ENCODE results near the gene LDLRAD2. TPM values are rescaled to one million over a fixed set of nuclear protein-coding genes. Genes with fewer than 3 reads are reported as not detected.

Gene LDLRAD2
- total RNA-seq, 1 experiment from 2014 or later = not detected

DNA sequence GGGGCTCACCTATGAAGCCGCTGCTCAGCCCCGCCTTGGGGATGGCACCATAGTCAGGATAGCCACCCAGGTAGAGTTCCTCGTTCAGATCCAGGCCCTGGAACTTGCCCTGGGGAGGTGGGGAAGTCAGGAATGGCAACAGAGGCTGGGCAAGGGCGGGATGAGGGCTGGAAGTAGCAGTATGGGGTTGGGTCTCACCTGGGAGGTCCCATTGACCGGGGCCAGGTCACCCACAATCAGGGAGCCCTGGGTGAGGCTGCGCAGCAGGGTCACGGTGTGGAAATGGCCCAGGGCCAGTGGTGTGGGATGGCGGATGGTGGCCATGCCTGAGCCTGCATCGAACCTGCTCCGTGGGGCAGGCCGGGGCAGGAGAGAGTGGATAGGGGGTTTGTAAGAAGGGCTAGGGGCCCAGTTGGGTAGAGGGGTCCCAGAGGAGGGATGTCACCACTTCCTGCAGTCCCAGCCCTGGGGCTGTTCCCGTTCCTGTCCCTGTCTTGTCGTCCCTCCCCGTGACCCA is 19.4 kb downstream of the LDLRAD2 start:
- Histone ChIP-seq H3K27me3 (ENCODE audit: control insufficient read depth, insufficient read depth, low read length) (no peaks in the 10 kb centered on the region), H3K4me1 (ENCODE audit: control insufficient read depth, insufficient read depth, low read length) (no peaks in the 10 kb centered on the region), H3K9me3 (ENCODE audit: control insufficient read depth, insufficient read depth, low read depth, low read length) (no peaks in the 10 kb centered on the region), H3K27ac (ENCODE audit: low read length) (no peak overlapping the region), H3K36me3 (ENCODE audit: control insufficient read depth, insufficient read depth, low read length) (peaks cover 9% of the 10 kb centered on the region; the same call in 1 of the 2 replicates), H3K4me3 (ENCODE audit: low read depth in 2 of 2, low read length in 2 of 2) (no peak overlapping the region)
- no peak; the same call in 1 of the 2 replicates for ATAC-seq
- no peak for TF ChIP-seq POLR2AphosphoS5 (IDR thresholded peaks at IDR 0.05; ENCODE audit: low read depth, low read length)
- TF ChIP-seq, protein P1, sequence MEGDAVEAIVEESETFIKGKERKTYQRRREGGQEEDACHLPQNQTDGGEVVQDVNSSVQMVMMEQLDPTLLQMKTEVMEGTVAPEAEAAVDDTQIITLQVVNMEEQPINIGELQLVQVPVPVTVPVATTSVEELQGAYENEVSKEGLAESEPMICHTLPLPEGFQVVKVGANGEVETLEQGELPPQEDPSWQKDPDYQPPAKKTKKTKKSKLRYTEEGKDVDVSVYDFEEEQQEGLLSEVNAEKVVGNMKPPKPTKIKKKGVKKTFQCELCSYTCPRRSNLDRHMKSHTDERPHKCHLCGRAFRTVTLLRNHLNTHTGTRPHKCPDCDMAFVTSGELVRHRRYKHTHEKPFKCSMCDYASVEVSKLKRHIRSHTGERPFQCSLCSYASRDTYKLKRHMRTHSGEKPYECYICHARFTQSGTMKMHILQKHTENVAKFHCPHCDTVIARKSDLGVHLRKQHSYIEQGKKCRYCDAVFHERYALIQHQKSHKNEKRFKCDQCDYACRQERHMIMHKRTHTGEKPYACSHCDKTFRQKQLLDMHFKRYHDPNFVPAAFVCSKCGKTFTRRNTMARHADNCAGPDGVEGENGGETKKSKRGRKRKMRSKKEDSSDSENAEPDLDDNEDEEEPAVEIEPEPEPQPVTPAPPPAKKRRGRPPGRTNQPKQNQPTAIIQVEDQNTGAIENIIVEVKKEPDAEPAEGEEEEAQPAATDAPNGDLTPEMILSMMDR (IDR thresholded peaks at IDR 0.05) = no peak
- no peak for TF ChIP-seq SIN3A (IDR thresholded peaks at IDR 0.05; ENCODE audit: borderline replicate concordance, insufficient read depth, low read depth, low read length)
- TF ChIP-seq, protein P2, sequence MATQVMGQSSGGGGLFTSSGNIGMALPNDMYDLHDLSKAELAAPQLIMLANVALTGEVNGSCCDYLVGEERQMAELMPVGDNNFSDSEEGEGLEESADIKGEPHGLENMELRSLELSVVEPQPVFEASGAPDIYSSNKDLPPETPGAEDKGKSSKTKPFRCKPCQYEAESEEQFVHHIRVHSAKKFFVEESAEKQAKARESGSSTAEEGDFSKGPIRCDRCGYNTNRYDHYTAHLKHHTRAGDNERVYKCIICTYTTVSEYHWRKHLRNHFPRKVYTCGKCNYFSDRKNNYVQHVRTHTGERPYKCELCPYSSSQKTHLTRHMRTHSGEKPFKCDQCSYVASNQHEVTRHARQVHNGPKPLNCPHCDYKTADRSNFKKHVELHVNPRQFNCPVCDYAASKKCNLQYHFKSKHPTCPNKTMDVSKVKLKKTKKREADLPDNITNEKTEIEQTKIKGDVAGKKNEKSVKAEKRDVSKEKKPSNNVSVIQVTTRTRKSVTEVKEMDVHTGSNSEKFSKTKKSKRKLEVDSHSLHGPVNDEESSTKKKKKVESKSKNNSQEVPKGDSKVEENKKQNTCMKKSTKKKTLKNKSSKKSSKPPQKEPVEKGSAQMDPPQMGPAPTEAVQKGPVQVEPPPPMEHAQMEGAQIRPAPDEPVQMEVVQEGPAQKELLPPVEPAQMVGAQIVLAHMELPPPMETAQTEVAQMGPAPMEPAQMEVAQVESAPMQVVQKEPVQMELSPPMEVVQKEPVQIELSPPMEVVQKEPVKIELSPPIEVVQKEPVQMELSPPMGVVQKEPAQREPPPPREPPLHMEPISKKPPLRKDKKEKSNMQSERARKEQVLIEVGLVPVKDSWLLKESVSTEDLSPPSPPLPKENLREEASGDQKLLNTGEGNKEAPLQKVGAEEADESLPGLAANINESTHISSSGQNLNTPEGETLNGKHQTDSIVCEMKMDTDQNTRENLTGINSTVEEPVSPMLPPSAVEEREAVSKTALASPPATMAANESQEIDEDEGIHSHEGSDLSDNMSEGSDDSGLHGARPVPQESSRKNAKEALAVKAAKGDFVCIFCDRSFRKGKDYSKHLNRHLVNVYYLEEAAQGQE (IDR thresholded peaks at IDR 0.05; ENCODE audit: insufficient read depth in 1 of 2, low read depth in 2 of 2, low read length in 1 of 2) = no peak
- TF ChIP-seq TCF7L2 (IDR thresholded peaks at IDR 0.05; ENCODE audit: low read depth, low read length) = no peak
- no peak for DNase-seq (ENCODE audit: low read depth, low spot score)
- ChIA-PET POLR2A (interaction anchor here (0.6 kb wide), 1 partner anchor 9 kb away, joined by 8 read pairs; no protein-coding TSS in a partner anchor), CTCF (no interaction called here)
- intact Hi-C loops (cut with micrococcal nuclease; ENCODE audit: unreplicated experiment) = no loop called here
- BruUV-seq (replicated peaks) = no TSS peak
- in situ Hi-C loops (cut with HindIII; ENCODE audit: low pct_unique_long_range_greater_than_20kb, low sequenced_read_pairs) = no loop called here

DNA sequence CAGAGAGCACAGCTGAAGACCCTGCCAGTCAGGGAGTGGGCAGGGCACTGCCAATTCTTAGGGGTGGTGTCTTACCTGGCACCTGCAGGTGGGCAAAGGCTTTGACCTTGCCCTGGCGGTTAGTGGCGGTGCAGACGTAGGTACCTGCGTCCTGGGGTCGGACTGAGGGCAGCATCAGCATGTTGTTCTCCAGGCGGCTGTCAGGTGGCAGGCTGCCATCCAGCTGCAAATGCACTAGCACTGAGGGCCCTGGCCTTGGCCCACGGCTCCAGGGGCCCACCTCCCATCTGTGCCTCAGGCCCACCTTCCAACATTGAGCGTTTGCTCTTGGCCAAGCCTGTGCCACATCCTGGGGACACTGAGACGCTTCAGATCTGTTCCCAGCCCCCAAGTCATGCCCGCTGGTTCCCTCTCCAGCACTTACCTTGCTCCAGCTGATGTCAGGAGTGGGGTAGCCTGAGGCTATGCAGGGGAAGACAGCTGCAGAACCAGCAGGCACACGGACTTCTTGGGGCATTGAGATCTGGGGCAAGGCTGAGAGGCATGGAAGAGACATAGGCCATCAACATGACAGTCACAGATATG is 21.4 kb downstream of the LDLRAD2 start:
- ChIA-PET POLR2A (interaction anchor here (0.6 kb wide), 1 partner anchor 69 kb away, joined by 13 read pairs; no protein-coding TSS in a partner anchor), CTCF (no interaction called here)
- no TSS peak for BruUV-seq (replicated peaks)
- intact Hi-C loops (cut with micrococcal nuclease; ENCODE audit: unreplicated experiment) (no loop called here), in situ Hi-C loops (cut with HindIII; ENCODE audit: low pct_unique_long_range_greater_than_20kb, low sequenced_read_pairs) (no loop called here)
- Histone ChIP-seq H3K27ac (ENCODE audit: low read length) (no peak overlapping the region), H3K4me1 (ENCODE audit: control insufficient read depth, insufficient read depth, low read length) (no peaks in the 10 kb centered on the region), H3K9me3 (ENCODE audit: control insufficient read depth, insufficient read depth, low read depth, low read length) (no peaks in the 10 kb centered on the region), H3K27me3 (ENCODE audit: control insufficient read depth, insufficient read depth, low read length) (no peaks in the 10 kb centered on the region), H3K36me3 (ENCODE audit: control insufficient read depth, insufficient read depth, low read length) (peaks cover 7% of the 10 kb centered on the region; the same call in 1 of the 2 replicates), H3K4me3 (ENCODE audit: low read depth in 2 of 2, low read length in 2 of 2) (no peak overlapping the region)
- ATAC-seq (no peak), DNase-seq (ENCODE audit: low read depth, low spot score) (no peak)
- TF ChIP-seq TCF7L2 (IDR thresholded peaks at IDR 0.05; ENCODE audit: low read depth, low read length) (no peak), SIN3A (IDR thresholded peaks at IDR 0.05; ENCODE audit: borderline replicate concordance, insufficient read depth, low read depth, low read length) (no peak), POLR2AphosphoS5 (IDR thresholded peaks at IDR 0.05; ENCODE audit: low read depth, low read length) (no peak)
- TF ChIP-seq, protein P1 (IDR thresholded peaks at IDR 0.05) = no peak
- TF ChIP-seq, protein P2 (IDR thresholded peaks at IDR 0.05; ENCODE audit: insufficient read depth in 1 of 2, low read depth in 2 of 2, low read length in 1 of 2) = no peak

Data from Panc1 (cell line).